D721Med (cell line): ENCODE measurements around the gene OBSCN.

Experiments used
- DNase-seq: peaks from one replicate; pipeline ENCODE4 v3.0.0; 2011; ENCODE audit warnings: low spot score; ENCODE audit not compliant: insufficient read length
- FAIRE-seq: peaks from 2 replicates; lab custom pipeline; 2011; peaks lifted over from hg19 to GRCh38; lab: Jason Lieb, UNC
- CTCF ChIP-seq: IDR thresholded peaks from 2 replicates; pipeline ENCODE4 v1.5.1; 2012; ENCODE audit warnings: mild to moderate bottlenecking, control low read depth; ENCODE audit not compliant: insufficient read depth; ENCODE audit errors: missing control alignments

OBSCN gene

DNA sequence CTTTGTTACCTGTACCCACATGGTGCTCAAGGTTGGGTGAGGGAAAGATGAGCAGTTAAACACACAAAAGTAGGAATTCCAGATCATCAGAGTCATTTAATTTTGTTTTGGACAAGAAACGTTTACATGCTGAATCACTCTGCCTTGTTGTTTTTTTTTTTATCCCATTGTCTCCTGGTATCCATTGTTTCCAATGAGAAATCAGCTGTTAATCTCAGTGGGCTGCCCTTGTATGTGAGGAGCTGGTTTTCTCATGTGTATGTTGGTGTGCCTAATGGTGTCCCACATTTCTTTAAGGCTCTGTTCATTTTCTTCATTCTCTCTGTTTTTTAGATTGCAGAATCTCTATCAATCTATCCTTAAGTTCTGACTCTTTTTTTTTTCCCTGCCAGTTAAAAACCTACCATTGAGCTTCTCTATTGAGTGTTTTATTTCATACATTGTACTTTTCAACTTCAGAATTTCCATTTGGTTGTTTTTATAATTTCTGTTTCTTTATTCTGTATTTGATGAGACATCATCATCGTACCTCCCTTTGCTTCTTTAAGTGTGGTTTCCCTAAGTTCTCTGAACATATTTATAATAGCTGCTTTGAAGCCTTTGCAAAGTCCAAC, 8.8 kb upstream of the OBSCN start:
- FAIRE-seq (peak; percentile 16), DNase-seq (no peak)
- TF ChIP-seq CTCF: no peak

DNA sequence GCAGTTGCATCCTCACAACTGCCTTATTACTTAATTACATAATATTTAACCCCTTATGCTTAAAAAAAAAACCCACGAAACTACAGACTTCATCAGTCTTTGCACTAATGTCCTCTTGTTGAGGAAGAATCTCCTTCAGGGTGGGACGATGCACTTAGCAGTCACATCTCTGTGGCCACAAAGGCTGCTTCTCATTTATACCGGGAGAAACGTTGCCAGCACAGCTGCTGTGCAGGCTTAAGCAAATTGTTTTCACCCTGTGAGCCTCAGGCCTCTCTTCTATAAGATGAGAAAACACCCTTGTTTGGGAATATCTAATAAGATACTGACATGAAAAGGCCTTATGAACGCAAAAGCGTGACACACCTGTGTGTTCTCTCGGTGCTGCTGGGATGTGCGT, 2.9 kb upstream of the OBSCN start:
- no peak for FAIRE-seq

GRCh38 chr1:228205526-228206436, 2.1 kb upstream of the OBSCN start:
- TF ChIP-seq CTCF: no peak
- no peak for FAIRE-seq
- no peak for DNase-seq

More for the DNA sequence above, 2.9 kb upstream of the OBSCN start:
- DNase-seq: no peak
- TF ChIP-seq CTCF: no peak

GRCh38 chr1:228206582-228207351, 1.1 kb upstream of the OBSCN start:
- DNase-seq (no peak), FAIRE-seq (no peak)
- no peak for TF ChIP-seq CTCF

DNA sequence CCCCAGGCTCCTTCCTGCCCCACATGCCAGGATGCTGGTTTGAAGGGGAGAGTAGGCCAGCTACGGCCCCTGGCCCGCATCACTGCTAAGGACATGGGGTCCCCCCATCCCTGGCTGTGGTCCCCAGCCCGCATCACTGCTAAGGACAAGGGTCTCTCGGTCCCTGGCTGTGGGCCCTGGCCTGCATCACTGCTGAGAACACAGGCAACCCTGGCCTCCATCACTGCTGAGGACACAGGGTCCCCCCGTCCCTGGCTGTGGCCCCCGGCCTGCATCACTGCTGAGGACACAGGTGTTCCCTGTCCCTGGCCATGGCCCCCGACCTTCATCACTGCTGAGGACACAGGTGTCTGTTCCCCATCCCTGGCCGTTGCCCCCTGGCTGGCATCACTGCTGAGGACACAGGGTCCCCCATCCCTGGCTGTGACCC, 448 bp upstream of the OBSCN start:
- no peak for TF ChIP-seq CTCF
- DNase-seq (no peak), FAIRE-seq (no peak)

GRCh38 chr1:228208831-228209551, 1.1 kb downstream of the OBSCN start:
- TF ChIP-seq CTCF: no peak
- FAIRE-seq (no peak), DNase-seq (no peak)
